Uterus (tissue), 4 donors: ENCODE results near the gene RPL37A. TPM values are rescaled to one million over a fixed set of nuclear protein-coding genes. Genes with fewer than 3 reads are reported as not detected.
A peak's percentile ranks its signal among the peaks of the same experiment; 100 is the strongest.

ENCODE experiments used
- DNase-seq, 2 donors: peaks; one replicate each; pipeline ENCODE4 v3.0.0-alpha.2; 2019 to 2020
- H3K27ac ChIP-seq, 2 donors: fragments of 200-600 bp; sonication (generic); 1 replicate in 1 of 2; 2 replicates in 1 of 2; pipeline ENCODE4 v1.5.1; 2016 to 2018
- H3K27me3 ChIP-seq, 2 donors: fragments of 200-600 bp; sonication (generic); one replicate each; pipeline ENCODE4 v1.5.1; 2018 to 2019; ENCODE audit warnings: control low read depth in 1 of 2
- H3K36me3 ChIP-seq, 2 donors: fragments of 200-600 bp; sonication (generic); one replicate each; pipeline ENCODE4 v1.5.1; 2019; ENCODE audit warnings: control low read depth in 1 of 2
- H3K4me1 ChIP-seq, 2 donors: fragments of 200-600 bp; sonication (generic); one replicate each; pipeline ENCODE4 v1.5.1; 2018 to 2019; ENCODE audit warnings: control low read depth in 1 of 2
- H3K4me3 ChIP-seq, 2 donors: fragments of 200-600 bp; sonication (generic); 1 replicate in 1 of 2; 2 replicates in 1 of 2; pipeline ENCODE4 v1.5.1; 2018 to 2019; ENCODE audit warnings: mild to moderate bottlenecking in 1 of 2
- H3K9me3 ChIP-seq, 2 donors: fragments of 200-600 bp; sonication (generic); one replicate each; pipeline ENCODE4 v1.5.1; 2019; ENCODE audit warnings: control low read depth in 1 of 2
- CTCF ChIP-seq, 4 experiments: fragments of 200-600 bp in 2 of 4; fragments of 450-650 bp in 2 of 4; sonication (generic) in 2 of 4; IDR thresholded peaks; one replicate each; pipeline ENCODE4 v1.5.1; 2016 to 2019; ENCODE audit warnings: antibody characterized with exemption in 4 of 4, mild to moderate bottlenecking in 2 of 4, moderate library complexity in 1 of 4
- POLR2A ChIP-seq, 2 donors: fragments of 450-650 bp; IDR thresholded peaks; one replicate each; pipeline ENCODE4 v1.6.1; 2016; ENCODE audit warnings: antibody characterized with exemption in 2 of 2, mild to moderate bottlenecking in 1 of 2, moderate library complexity in 1 of 2
- intact Hi-C: fragments of 100-400 bp; cut with DNase I; formaldehyde crosslinking; loops from one replicate; pipeline ENCODE4 v1.15.1; 2023; ENCODE audit warnings: low total_unique reads
- total RNA-seq, 4 donors: library from RNA; depleted of rRNA in 3 of 4; stranded (reverse); fragments of >200 nt in 3 of 4; gene quantifications; one replicate each; pipeline versions ENCODE4 v1.1.0 to v1.2.4, GENCODE V29; 2014 to 2023
- donor health status: DM: yes; HTN: yes; CAD: no.

The RPL37A gene
- total RNA-seq, 4 donors from 2014 or later, result 716 to 2,917 (median 2,308) TPM

GRCh38 chr2:216549926-216550690 is 51.5 kb downstream of the RPL37A start:
- Histone ChIP-seq H3K9me3 (no peaks in the 10 kb centered on the region), H3K27ac (peak overlapping the region; percentile 79 to 83), H3K27me3 (no peaks in the 10 kb centered on the region), H3K36me3 (no peaks in the 10 kb centered on the region), H3K4me3 (no peak overlapping the region), H3K4me1 (peaks cover 0 to 7% of the 10 kb centered on the region in 2 donors)
- DNase-seq, result peak; percentile 67 to 77
- intact Hi-C loops, result no loop called here
- TF ChIP-seq POLR2A (IDR thresholded peaks at IDR 0.05) (no peak), CTCF (IDR thresholded peaks at IDR 0.05) (no peak)

GRCh38 chr2:216551234-216552068 is 52.8 kb downstream of the RPL37A start:
- Histone ChIP-seq H3K36me3 (no peaks in the 10 kb centered on the region), H3K27me3 (no peaks in the 10 kb centered on the region), H3K9me3 (no peaks in the 10 kb centered on the region), H3K4me3 (no peak overlapping the region), H3K27ac (peak overlapping the region; percentile 79 to 83), H3K4me1 (peaks cover 0 to 7% of the 10 kb centered on the region in 2 donors)
- TF ChIP-seq POLR2A (IDR thresholded peaks at IDR 0.05), result no peak
- no peak for TF ChIP-seq CTCF (IDR thresholded peaks at IDR 0.05)
- intact Hi-C loops, result no loop called here
- DNase-seq, result no peak

- no peak overlapping the region for H3K27ac ChIP-seq
Observed at GRCh38 chr2:216553093-216553478, 54.4 kb downstream of the RPL37A start.

More at GRCh38 chr2:216553093-216553478, 54.4 kb downstream of the RPL37A start:
- TF ChIP-seq POLR2A (IDR thresholded peaks at IDR 0.05) (no peak), CTCF (IDR thresholded peaks at IDR 0.05) (no peak)
- Histone ChIP-seq H3K9me3 (no peaks in the 10 kb centered on the region), H3K4me1 (no peaks in the 10 kb centered on the region), H3K4me3 (no peak overlapping the region), H3K36me3 (no peaks in the 10 kb centered on the region), H3K27me3 (no peaks in the 10 kb centered on the region)
- no peak for DNase-seq
- intact Hi-C loops, result no loop called here

Other genes with a start within 250 kb of the RPL37A start
- under 1 TPM in 1 of 4 donors, not detected in 3; 0.07 TPM for gene MARCHF4, start 126.4 kb upstream of the RPL37A start, total RNA-seq
- 10 to 100 TPM in 3 of 4 donors, 1 to 10 TPM in 1; 8.5 to 25.1 (median 15.5) TPM for gene SMARCAL1, start 86.4 kb upstream of the RPL37A start, total RNA-seq
- 100 to 1,000 TPM in 2 of 4 donors, 10 to 100 TPM in 2; 59.5 to 398 (median 102) TPM for gene IGFBP2, start 134.6 kb downstream of the RPL37A start, total RNA-seq
- gene IGFBP5, start 196.7 kb downstream of the RPL37A start, total RNA-seq, result 1,000 to 10,000 TPM in 1 of 4 donors, 100 to 1,000 TPM in 3; 480 to 2,812 (median 618) TPM